Spleen (tissue), 7 donors: ENCODE data around the gene TEX14.

Experiments
- POLR2AphosphoS5 ChIP-seq, 3 donors: sonication (generic); formaldehyde crosslinking; IDR thresholded peaks; one replicate each; pipeline ENCODE4 v1.5.1; 2017; ENCODE audit warnings: antibody characterized with exemption in 3 of 3
- TF ChIP-seq, protein P1 (sequence below), 11 experiments: fragments of 200-600 bp in 7 of 11; fragments of 450-650 bp in 4 of 11; sonication (generic) in 4 of 11; IDR thresholded peaks in 8 of 11; conservative IDR thresholded peaks in 3 of 11; 1 replicate in 7 of 11; 2 replicates in 4 of 11; pipeline versions ENCODE4 v1.4.0 to v1.8.0; 2016 to 2021; ENCODE audit warnings: antibody characterized with exemption in 11 of 11, inconsistent platforms in 4 of 11, mild to moderate bottlenecking in 1 of 11
- donor health status: DM: no; HTN: no; CAD: no; lungs with moderate emphysema.
- donor health status: DM: no; HTN: no; CAD: no.
- donor health status: DM: no; HTN: no; CAD: no.

DNA sequence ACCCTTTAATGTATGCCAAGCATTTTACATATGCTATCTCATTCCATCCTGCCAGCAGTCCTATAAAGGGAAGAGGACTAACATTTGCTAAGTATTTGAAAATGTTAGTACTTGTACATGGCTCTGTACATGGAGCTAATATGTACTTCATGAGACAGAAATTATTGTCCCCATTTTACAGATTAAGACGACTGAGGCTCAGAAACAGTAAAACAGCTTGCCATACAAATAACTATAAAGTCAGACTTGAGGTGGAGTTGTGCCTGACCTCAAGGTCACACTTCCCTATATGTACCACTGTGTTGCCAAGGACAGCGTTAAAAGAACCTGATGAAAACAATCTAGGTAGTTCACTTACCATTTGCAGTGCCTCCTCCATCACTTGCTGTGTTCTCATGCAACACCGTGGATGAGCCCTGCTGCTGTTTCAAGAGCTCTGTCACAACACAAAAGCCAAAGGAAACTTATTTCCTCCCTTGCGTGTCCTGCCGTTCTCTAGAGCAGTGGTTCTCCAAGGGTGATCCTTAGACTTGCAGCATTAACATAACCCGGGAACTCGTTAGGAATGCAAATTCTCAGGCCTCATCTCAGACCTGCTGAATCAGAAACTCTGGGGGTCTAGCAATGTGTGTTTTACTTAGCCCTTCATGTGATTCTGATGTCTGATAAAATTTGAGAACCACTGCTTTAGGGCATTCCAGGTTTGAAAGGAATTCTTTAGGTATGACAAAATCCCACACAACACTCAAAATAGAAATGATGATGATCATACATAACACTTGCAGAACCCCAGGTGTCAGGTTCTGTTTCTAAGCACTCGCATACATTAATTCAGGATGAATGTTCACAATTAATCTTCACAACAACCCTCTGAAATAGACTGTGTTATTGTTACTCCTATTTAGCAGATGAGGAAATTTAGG is 126.2 kb downstream of the TEX14 start:
- TF ChIP-seq, protein P1, sequence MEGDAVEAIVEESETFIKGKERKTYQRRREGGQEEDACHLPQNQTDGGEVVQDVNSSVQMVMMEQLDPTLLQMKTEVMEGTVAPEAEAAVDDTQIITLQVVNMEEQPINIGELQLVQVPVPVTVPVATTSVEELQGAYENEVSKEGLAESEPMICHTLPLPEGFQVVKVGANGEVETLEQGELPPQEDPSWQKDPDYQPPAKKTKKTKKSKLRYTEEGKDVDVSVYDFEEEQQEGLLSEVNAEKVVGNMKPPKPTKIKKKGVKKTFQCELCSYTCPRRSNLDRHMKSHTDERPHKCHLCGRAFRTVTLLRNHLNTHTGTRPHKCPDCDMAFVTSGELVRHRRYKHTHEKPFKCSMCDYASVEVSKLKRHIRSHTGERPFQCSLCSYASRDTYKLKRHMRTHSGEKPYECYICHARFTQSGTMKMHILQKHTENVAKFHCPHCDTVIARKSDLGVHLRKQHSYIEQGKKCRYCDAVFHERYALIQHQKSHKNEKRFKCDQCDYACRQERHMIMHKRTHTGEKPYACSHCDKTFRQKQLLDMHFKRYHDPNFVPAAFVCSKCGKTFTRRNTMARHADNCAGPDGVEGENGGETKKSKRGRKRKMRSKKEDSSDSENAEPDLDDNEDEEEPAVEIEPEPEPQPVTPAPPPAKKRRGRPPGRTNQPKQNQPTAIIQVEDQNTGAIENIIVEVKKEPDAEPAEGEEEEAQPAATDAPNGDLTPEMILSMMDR (IDR thresholded peaks at IDR 0.05 in 8 of 11, conservative IDR thresholded peaks at IDR 0.05 in 3 of 11), result no peak
- no peak for TF ChIP-seq POLR2AphosphoS5 (IDR thresholded peaks at IDR 0.05)
